T-helper 22 cell (primary cell): Measurements from ENCODE around the gene TRMT13.
"Not testable (repeated sequence)": the region's sequence is repeated elsewhere in the genome, so short reads cannot be mapped to it uniquely, and the experiment has no call there.

Experiments
- DNase-seq: peaks from one replicate; pipeline ENCODE4 v3.0.0-alpha.2; 2020; ENCODE audit warnings: low read depth

TRMT13 gene

DNA sequence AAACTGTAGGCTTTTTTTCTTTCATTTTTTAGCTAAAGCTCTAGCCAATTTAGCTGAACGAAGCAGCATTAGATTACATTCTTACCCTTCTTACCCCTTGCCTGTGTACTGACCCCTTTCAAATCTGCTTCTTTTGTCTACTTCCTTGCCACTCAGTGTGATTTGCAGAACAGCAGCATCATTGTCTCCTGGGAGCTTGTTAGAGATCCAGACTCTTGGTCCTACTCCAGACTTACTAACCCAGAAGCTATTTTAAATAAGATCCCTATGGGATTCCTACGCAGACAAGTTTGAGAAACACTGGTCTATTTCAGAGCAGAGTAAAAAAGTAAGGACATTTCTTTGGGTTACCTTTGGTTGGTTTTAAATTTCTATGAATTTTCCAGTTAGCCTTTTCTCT, 31.3 kb downstream of the TRMT13 start:
- DNase-seq = no peak

DNA sequence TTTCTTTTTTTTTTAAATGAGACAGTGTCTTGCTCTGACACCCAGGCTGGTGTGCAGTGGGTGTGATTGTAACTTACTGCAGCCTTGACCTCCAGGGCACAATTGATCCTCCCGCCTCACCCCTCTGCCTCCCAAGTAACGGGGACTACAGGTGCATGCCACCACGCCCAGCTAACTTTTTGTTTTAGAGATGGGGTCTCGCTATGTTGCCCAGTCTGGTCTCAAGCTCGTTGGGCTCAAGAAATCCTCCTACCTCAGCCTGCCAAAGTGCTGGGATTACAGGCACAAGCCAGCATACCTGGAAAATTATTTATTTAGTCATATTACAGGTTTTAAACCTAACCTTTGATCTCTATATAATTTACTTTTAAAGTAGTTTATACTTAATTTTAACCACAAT, 31.7 kb downstream of the TRMT13 start:
- DNase-seq = no peak

DNA sequence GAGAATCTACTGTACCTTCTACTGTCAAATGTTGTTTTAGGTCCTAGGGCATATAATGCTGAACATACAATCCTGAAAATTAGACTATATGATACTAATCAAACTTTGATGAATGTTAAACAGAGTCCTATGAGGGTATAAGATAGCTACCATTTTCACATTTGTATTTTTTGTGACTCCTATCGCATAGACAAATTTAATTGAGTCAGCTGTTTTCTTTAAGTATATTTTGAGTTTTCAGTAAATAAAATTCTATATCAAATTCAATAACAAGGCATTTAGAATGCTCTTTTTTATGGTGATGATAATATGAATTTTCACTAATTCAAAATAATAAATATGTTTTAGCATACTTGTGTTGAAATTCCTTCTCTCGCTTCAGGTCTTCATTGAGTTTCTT, 35.1 kb downstream of the TRMT13 start:
- DNase-seq = no peak

DNA sequence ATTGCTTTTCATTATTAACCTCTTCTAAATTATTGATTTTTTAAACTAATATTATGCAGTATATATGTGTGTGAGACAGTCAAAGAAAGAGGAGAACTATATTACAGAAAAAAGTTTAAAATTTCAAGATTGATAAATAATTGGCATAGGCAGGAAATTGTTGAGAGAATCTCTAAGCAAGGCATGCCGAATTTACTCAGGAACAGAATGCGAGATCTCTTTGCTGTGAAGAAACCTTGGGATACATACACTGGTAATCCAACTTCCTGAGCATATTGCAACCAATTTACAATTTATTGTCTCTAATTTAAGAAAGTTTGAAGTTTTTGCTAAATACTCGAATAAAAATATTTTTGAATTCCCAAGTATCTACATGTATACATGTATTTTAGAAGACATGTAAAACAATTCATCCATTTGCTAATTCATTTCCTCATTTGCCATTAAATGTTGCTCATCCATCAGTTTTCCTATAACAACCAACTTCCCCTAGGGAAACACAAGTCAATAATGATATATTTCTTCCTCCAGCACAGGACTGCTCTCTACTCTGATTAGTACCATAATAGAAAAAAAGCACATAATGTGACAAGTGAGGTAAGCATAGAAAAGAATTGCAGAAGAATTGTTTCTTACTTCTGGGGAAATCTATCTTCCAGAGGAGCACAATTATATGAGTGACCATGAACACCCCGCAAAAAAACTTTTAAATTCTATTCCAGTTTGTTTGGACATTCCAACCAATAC, 44.5 kb downstream of the TRMT13 start:
- DNase-seq = no peak

GRCh38 chr1:100178091-100178490, 45.1 kb downstream of the TRMT13 start, which contains the start of gene LRRC39:
LRRC39 (minus strand) TSS chr1:100178256; CDS start chr1:100168516, 9,740 bp downstream.
- DNase-seq = no peak

GRCh38 chr1:100183370-100183769, 50.4 kb downstream of the TRMT13 start:
- DNase-seq = no peak

GRCh38 chr1:100184536-100184935, 51.6 kb downstream of the TRMT13 start:
- no peak for DNase-seq

DNA sequence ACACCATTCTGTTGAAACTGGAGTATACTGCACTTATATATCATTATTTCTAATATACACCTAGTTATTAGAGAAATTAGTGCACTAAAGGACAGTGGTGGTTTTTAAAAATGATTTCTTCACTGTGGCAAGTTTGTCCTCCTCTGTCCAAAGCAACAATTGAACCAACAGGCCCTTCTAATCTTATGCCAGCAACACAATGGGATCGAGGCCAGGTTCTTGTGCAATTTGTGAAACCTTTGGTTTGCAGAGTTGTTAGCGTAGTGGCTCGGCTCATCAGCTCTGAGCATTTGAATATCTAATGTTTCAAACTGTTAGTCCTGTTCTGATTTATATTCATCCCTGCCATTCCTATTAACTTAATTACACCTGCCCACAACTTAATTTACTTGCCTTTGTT, 54.9 kb downstream of the TRMT13 start:
- no peak for DNase-seq

GRCh38 chr1:100188617-100189016, 55.7 kb downstream of the TRMT13 start:
- no peak for DNase-seq

- no peak for DNase-seq
Measured at GRCh38 chr1:100198596-100198995, 65.6 kb downstream of the TRMT13 start.

DNA sequence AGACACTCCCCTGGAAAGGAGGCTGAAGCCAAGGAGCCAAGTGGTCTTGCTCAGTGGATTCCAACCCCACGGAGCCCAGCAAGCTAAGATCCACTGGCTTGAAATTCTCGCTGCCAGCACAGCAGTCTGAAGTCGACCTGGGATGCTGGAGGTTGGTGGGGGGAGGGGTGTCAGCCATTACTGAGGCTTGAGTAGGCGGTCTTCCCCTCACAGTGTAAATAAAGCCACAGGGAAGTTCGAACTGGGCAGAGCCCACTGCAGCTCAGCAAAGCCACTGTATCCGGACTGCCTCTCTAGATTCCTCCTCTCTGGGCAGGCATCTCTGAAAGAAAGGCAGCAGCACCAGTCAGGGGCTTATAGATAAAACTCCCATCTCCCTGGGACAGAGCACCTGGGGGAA, 67.1 kb downstream of the TRMT13 start:
- DNase-seq = not testable (repeated sequence)
